H9 (cell line): ENCODE measurements around the gene FLVCR1. TPM values are rescaled to one million over a fixed set of nuclear protein-coding genes. Genes with fewer than 3 reads are reported as not detected.

Experiments used
- DNase-seq: peaks from one replicate; pipeline ENCODE4 v3.0.0-alpha.2; 2017
- H2AFZ ChIP-seq: one replicate; pipeline ENCODE4 v1.6.1; 2013; ENCODE audit warnings: mild to moderate bottlenecking, low read length, control low read depth, moderate library complexity
- H2AK5ac ChIP-seq: 2 replicates; pipeline ENCODE4 v1.6.1; 2013; ENCODE audit warnings: low read length, control low read depth, mixed read lengths; ENCODE audit not compliant: insufficient read length
- H2BK120ac ChIP-seq: one replicate; pipeline ENCODE4 v1.6.1; 2013; ENCODE audit warnings: low read depth, mild to moderate bottlenecking, low read length, control low read depth, inconsistent platforms; ENCODE audit not compliant: poor library complexity, severe bottlenecking
- H2BK12ac ChIP-seq: 2 replicates; pipeline ENCODE4 v1.6.1; 2013; ENCODE audit warnings: low read length, control low read depth, mixed read lengths, low read depth; ENCODE audit not compliant: insufficient read length
- H2BK15ac ChIP-seq: 2 replicates; pipeline ENCODE4 v1.6.1; 2013; ENCODE audit warnings: low read depth, low read length, control low read depth
- H2BK20ac ChIP-seq: one replicate; pipeline ENCODE4 v1.6.1; 2013; ENCODE audit warnings: low read depth, mild to moderate bottlenecking, low read length, control low read depth, inconsistent platforms; ENCODE audit not compliant: poor library complexity, severe bottlenecking
- H2BK5ac ChIP-seq: 2 replicates; pipeline ENCODE4 v1.6.1; 2013; ENCODE audit warnings: low read length, control low read depth, mixed read lengths; ENCODE audit not compliant: insufficient read length
- H3K14ac ChIP-seq: 2 replicates; pipeline ENCODE4 v1.6.1; 2013; ENCODE audit warnings: low read length, control low read depth; ENCODE audit not compliant: insufficient read depth
- H3K18ac ChIP-seq: 2 replicates; pipeline ENCODE4 v1.6.1; 2013; ENCODE audit warnings: low read depth, mild to moderate bottlenecking, mixed read lengths, low read length, control low read depth; ENCODE audit not compliant: insufficient read length
- H3K23ac ChIP-seq: 2 replicates; pipeline ENCODE4 v1.6.1; 2013; ENCODE audit warnings: low read length, control low read depth, mixed read lengths, low read depth; ENCODE audit not compliant: insufficient read length
- H3K23me2 ChIP-seq: 2 replicates; pipeline ENCODE4 v1.6.1; 2013; ENCODE audit warnings: low read depth, mild to moderate bottlenecking, mixed read lengths, low read length, control low read depth; ENCODE audit not compliant: insufficient read length, poor library complexity, severe bottlenecking
- H3K27ac ChIP-seq: 2 replicates; pipeline ENCODE4 v1.5.1; 2013; ENCODE audit warnings: low read length, control low read depth, mixed read lengths, low read depth; ENCODE audit not compliant: insufficient read length
- H3K27me3 ChIP-seq: 2 replicates; pipeline ENCODE4 v1.6.1; 2013; ENCODE audit warnings: low read length, control low read depth, inconsistent platforms; ENCODE audit not compliant: insufficient read depth
- H3K4ac ChIP-seq: 2 replicates; pipeline ENCODE4 v1.6.1; 2013; ENCODE audit warnings: low read depth, mild to moderate bottlenecking, control low read depth, inconsistent platforms, low read length, moderate library complexity
- H3K4me1 ChIP-seq: 2 replicates; pipeline ENCODE4 v1.6.1; 2013; ENCODE audit warnings: low read length, control low read depth, inconsistent platforms; ENCODE audit not compliant: insufficient read depth
- H3K4me2 ChIP-seq: 2 replicates; pipeline ENCODE4 v1.6.1; 2013; ENCODE audit warnings: low read length, control low read depth, mixed read lengths; ENCODE audit not compliant: insufficient read length, insufficient read depth
- H3K56ac ChIP-seq: 2 replicates; pipeline ENCODE4 v1.6.1; 2013; ENCODE audit warnings: low read depth, mild to moderate bottlenecking, mixed read lengths, low read length, control low read depth; ENCODE audit not compliant: insufficient read length
- H3K79me1 ChIP-seq: 2 replicates; pipeline ENCODE4 v1.6.1; 2013; ENCODE audit warnings: low read depth, mild to moderate bottlenecking, moderate library complexity, low read length, control low read depth, inconsistent platforms; ENCODE audit not compliant: insufficient read depth, poor library complexity, severe bottlenecking
- H3K79me2 ChIP-seq: 2 replicates; pipeline ENCODE4 v1.6.1; 2013; ENCODE audit warnings: low read length, control low read depth, inconsistent platforms; ENCODE audit not compliant: insufficient read depth
- H3K9ac ChIP-seq: 2 replicates; pipeline ENCODE4 v1.6.1; 2013; ENCODE audit warnings: low read length, control low read depth, mixed read lengths; ENCODE audit not compliant: insufficient read length; ENCODE audit errors: extremely low read depth
- H3K9me3 ChIP-seq: one replicate; pipeline ENCODE4 v1.6.1; 2013; ENCODE audit warnings: low read depth, low read length, inconsistent platforms; ENCODE audit not compliant: control insufficient read depth
- H3T11ph ChIP-seq: one replicate; pipeline ENCODE4 v1.6.1; 2013; ENCODE audit warnings: mild to moderate bottlenecking, low read length, control low read depth, inconsistent platforms
- H4K20me1 ChIP-seq: one replicate; pipeline ENCODE4 v1.6.1; 2013; ENCODE audit not compliant: control insufficient read depth, insufficient read length, insufficient read depth
- H4K5ac ChIP-seq: 2 replicates; pipeline ENCODE4 v1.6.1; 2013; ENCODE audit warnings: low read depth, mild to moderate bottlenecking, mixed read lengths, low read length, control low read depth; ENCODE audit not compliant: insufficient read length
- H4K8ac ChIP-seq: replicated peaks from 2 replicates; pipeline ENCODE4 v1.6.1; 2013; ENCODE audit warnings: low read length, control low read depth, mixed read lengths, low read depth; ENCODE audit not compliant: insufficient read length
- H4K91ac ChIP-seq: 2 replicates; pipeline ENCODE4 v1.6.1; 2013; ENCODE audit warnings: low read depth, mild to moderate bottlenecking, moderate library complexity, mixed read lengths, low read length, control low read depth; ENCODE audit not compliant: insufficient read length
- H3K27ac Mint-ChIP-seq, 3 experiments: 2 replicates in 2 of 3; 3 replicates in 1 of 3; pipeline ENCODE4 v1.8.0; 2020 to 2021; ENCODE audit warnings: mixed read lengths in 3 of 3, mild to moderate bottlenecking in 1 of 3, moderate library complexity in 1 of 3
- H3K27me3 Mint-ChIP-seq: 2 replicates; pipeline ENCODE4 v1.8.0; 2021; ENCODE audit warnings: low read depth, mild to moderate bottlenecking, moderate library complexity, mixed read lengths
- H3K36me3 Mint-ChIP-seq, 3 experiments: 2 replicates in 2 of 3; 3 replicates in 1 of 3; pipeline ENCODE4 v1.8.0; 2020 to 2021; ENCODE audit warnings: low read depth in 3 of 3, mixed read lengths in 3 of 3; ENCODE audit not compliant: insufficient read depth in 1 of 3
- H3K4me1 Mint-ChIP-seq, 2 experiments: 2 replicates each; pipeline ENCODE4 v1.8.0; 2020; ENCODE audit warnings: mixed read lengths in 2 of 2
- H3K4me3 Mint-ChIP-seq, 2 experiments: 2 replicates in 1 of 2; 3 replicates in 1 of 2; pipeline ENCODE4 v1.8.0; 2020 to 2021; ENCODE audit warnings: mild to moderate bottlenecking in 2 of 2, mixed read lengths in 2 of 2, moderate library complexity in 1 of 2
- H3K9me3 Mint-ChIP-seq, 2 experiments: 2 replicates in 1 of 2; 3 replicates in 1 of 2; pipeline ENCODE4 v1.8.0; 2020; ENCODE audit warnings: mild to moderate bottlenecking in 2 of 2, mixed read lengths in 2 of 2, moderate library complexity in 1 of 2
- CTCF ChIP-seq: fragments of 200-600 bp; sonication (generic); conservative IDR thresholded peaks from 3 replicates; pipeline ENCODE4 v1.8.0; 2021; ENCODE audit warnings: antibody characterized with exemption, mild to moderate bottlenecking
- WGBS: extraction: QIAGEN DNeasy Blood & Tissue Kit; methylation state at CpG from one replicate; pipeline ENCODE4 v1.1.7; 2013; ENCODE audit warnings: missing lambda C conversion rate, low lambda C conversion rate, mixed read lengths; ENCODE audit not compliant: insufficient read length; ENCODE audit errors: extremely low coverage; 5-methylcytosine and 5-hydroxymethylcytosine counted together
- total RNA-seq: library from RNA; stranded (reverse); gene quantifications from 2 replicates; pipeline ENCODE4 v1.2.1, GENCODE V29; 2021

The FLVCR1 gene
- total RNA-seq, 1 experiment from 2014 or later = 55.2 TPM

GRCh38 chr1:212860713-212861581 lies 2.9 kb downstream of the FLVCR1 start:
- no peak for DNase-seq
- Histone ChIP-seq H4K91ac (no peak overlapping the region), H3K23me2 (peaks cover 9% of the 10 kb centered on the region), H4K5ac (no peak overlapping the region), H2AK5ac (no peak overlapping the region), H3K18ac (no peak overlapping the region), H3K79me2 (peaks cover 51% of the 10 kb centered on the region), H2BK120ac (no peak overlapping the region), H2BK20ac (no peak overlapping the region), H4K20me1 (peaks cover 3% of the 10 kb centered on the region), H3K56ac (no peak overlapping the region), H3K79me1 (no peaks in the 10 kb centered on the region), H3K27me3 (no peaks in the 10 kb centered on the region), H4K8ac (no peak overlapping the region), H3K4me1 (peaks cover 2% of the 10 kb centered on the region; the same call in 1 of the 2 replicates), H2BK15ac (no peak overlapping the region), H3K9ac (no peak overlapping the region), H2BK12ac (no peak overlapping the region), H3K14ac (no peak overlapping the region), H3K4me2 (peak overlapping the region; percentile 91), H3K27ac (no peak overlapping the region), H2AFZ (no peak overlapping the region), H3K23ac (no peak overlapping the region), H3T11ph (no peak overlapping the region), H3K9me3 (no peaks in the 10 kb centered on the region), H3K4ac (no peak overlapping the region), H2BK5ac (no peak overlapping the region)
- no CpG with 5 or more reads among the region's 5 CpGs for WGBS
- H3K9me3 Mint-ChIP-seq = 0 out of 5 replicates have a peak, but pooled peaks cover 0 to 2% of the 10 kb centered on the region in 2 experiments
- no peak overlapping the region for H3K4me3 Mint-ChIP-seq
- no peak overlapping the region for H3K27ac Mint-ChIP-seq
- no peak for TF ChIP-seq CTCF
- H3K4me1 Mint-ChIP-seq = peaks cover 24 to 31% of the 10 kb centered on the region in 2 experiments
- H3K27me3 Mint-ChIP-seq = no peaks in the 10 kb centered on the region
- H3K36me3 Mint-ChIP-seq = peaks cover 19 to 29% (median 29%) of the 10 kb centered on the region in 3 experiments
